ENCODE results near the gene CMKLR1.

The CMKLR1 gene

GRCh38 chr12:108333898-108334699 is 5.0 kb downstream of the CMKLR1 start:
- peak; percentile 74 for DNase-seq (ENCODE audit: low spot score)
- TF ChIP-seq, protein P1, sequence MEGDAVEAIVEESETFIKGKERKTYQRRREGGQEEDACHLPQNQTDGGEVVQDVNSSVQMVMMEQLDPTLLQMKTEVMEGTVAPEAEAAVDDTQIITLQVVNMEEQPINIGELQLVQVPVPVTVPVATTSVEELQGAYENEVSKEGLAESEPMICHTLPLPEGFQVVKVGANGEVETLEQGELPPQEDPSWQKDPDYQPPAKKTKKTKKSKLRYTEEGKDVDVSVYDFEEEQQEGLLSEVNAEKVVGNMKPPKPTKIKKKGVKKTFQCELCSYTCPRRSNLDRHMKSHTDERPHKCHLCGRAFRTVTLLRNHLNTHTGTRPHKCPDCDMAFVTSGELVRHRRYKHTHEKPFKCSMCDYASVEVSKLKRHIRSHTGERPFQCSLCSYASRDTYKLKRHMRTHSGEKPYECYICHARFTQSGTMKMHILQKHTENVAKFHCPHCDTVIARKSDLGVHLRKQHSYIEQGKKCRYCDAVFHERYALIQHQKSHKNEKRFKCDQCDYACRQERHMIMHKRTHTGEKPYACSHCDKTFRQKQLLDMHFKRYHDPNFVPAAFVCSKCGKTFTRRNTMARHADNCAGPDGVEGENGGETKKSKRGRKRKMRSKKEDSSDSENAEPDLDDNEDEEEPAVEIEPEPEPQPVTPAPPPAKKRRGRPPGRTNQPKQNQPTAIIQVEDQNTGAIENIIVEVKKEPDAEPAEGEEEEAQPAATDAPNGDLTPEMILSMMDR (IDR thresholded peaks at IDR 0.05; ENCODE audit: extremely low read depth, missing control alignments) = no peak

GRCh38 chr12:108332791-108333382 is 6.2 kb downstream of the CMKLR1 start:
- TF ChIP-seq, protein P1 (IDR thresholded peaks at IDR 0.05; ENCODE audit: extremely low read depth, missing control alignments) = no peak
- no peak for DNase-seq (ENCODE audit: low spot score)

- no peak for DNase-seq (ENCODE audit: low spot score)
- TF ChIP-seq, protein P1 (IDR thresholded peaks at IDR 0.05; ENCODE audit: extremely low read depth, missing control alignments) = no peak
These were observed 10.7 kb downstream of the CMKLR1 start for GRCh38 chr12:108328420-108328819.

GRCh38 chr12:108327621-108328344 is 11.3 kb downstream of the CMKLR1 start:
- no peak for DNase-seq (ENCODE audit: low spot score)
- TF ChIP-seq, protein P1 (IDR thresholded peaks at IDR 0.05; ENCODE audit: extremely low read depth, missing control alignments) = no peak

GRCh38 chr12:108326254-108326750 is 12.8 kb downstream of the CMKLR1 start:
- no peak for DNase-seq (ENCODE audit: low spot score)
- TF ChIP-seq, protein P1 (IDR thresholded peaks at IDR 0.05; ENCODE audit: extremely low read depth, missing control alignments) = no peak

DNA sequence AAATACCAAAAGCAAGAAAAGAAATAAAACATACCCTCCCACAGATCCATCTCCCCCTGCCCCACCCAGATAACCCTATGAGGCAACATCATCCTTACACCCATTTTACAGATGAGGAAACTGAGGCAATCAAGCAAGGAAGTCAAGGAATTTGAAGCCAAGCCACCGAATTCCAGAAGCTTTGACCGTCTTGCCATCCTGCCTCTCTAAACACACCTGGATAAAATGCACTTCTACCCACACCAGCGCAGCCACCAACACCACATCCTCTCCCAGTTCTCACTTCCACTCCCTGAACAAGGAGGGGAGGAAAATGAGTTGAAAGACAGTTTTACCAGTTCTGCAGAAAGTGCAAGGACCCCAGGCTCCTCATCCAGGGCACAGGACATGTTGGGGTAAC is 13.6 kb downstream of the CMKLR1 start:
- no peak for DNase-seq (ENCODE audit: low spot score)
- TF ChIP-seq, protein P1 (IDR thresholded peaks at IDR 0.05; ENCODE audit: extremely low read depth, missing control alignments) = no peak

DNA sequence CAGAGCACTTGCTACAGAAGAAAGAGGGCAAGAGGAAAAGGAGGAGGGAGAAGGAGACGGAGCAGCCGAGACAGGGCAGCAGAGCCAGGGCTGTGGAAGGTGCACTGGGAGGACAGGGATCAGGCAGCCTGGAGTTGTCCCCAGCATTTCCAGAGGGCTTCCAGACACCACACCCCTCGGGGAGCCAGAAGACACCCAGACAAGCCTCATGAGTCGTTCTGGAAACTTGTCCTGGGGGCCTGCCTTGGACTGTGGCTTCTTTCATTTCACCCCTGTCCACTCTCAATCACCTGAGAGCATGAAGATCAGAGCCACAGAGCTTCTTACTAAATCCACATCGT is 14.1 kb downstream of the CMKLR1 start:
- TF ChIP-seq, protein P1 (IDR thresholded peaks at IDR 0.05; ENCODE audit: extremely low read depth, missing control alignments) = no peak
- DNase-seq (ENCODE audit: low spot score) = no peak
